Loucy (cell line): Measurements from ENCODE around the gene MEGF6.

Source experiments
- H2AFZ ChIP-seq: fragments of 200-600 bp; sonication (generic); 2 replicates; pipeline ENCODE4 v1.6.0; 2016; ENCODE audit warnings: antibody characterized with exemption, mild to moderate bottlenecking, low read length, moderate library complexity
- H3F3A ChIP-seq: fragments of 200-600 bp; 2 replicates; pipeline ENCODE4 v1.6.0; 2016; ENCODE audit warnings: antibody characterized with exemption, low read depth, mild to moderate bottlenecking
- H3K27me3 ChIP-seq: fragments of 200-600 bp; sonication (generic); 2 replicates; pipeline ENCODE4 v1.6.1; 2014; ENCODE audit warnings: low read length, mild to moderate bottlenecking; ENCODE audit not compliant: insufficient read depth, poor library complexity, severe bottlenecking
- H3K36me3 ChIP-seq: fragments of 200-600 bp; sonication (generic); 2 replicates; pipeline ENCODE4 v1.6.1; 2016; ENCODE audit warnings: low read length; ENCODE audit not compliant: insufficient read depth
- H3K4me1 ChIP-seq: fragments of 200-600 bp; sonication (generic); 2 replicates; pipeline ENCODE4 v1.5.1; 2014; ENCODE audit warnings: low read length, mild to moderate bottlenecking; ENCODE audit not compliant: insufficient read depth, poor library complexity, severe bottlenecking
- H3K4me2 ChIP-seq: fragments of 200-600 bp; sonication (generic); 2 replicates; pipeline ENCODE4 v1.6.0; 2014; ENCODE audit warnings: antibody characterized with exemption, low read length, low read depth, mild to moderate bottlenecking; ENCODE audit not compliant: poor library complexity, severe bottlenecking
- H3K4me3 ChIP-seq: fragments of 200-600 bp; sonication (generic); 2 replicates; pipeline ENCODE4 v1.5.1; 2014; ENCODE audit warnings: low read length, mild to moderate bottlenecking, mixed read lengths; ENCODE audit not compliant: poor library complexity, severe bottlenecking
- H3K79me2 ChIP-seq: fragments of 200-600 bp; sonication (generic); 2 replicates; pipeline ENCODE4 v1.6.1; 2014; ENCODE audit warnings: low read length; ENCODE audit not compliant: insufficient read depth
- H3K9ac ChIP-seq: fragments of 200-600 bp; sonication (generic); 2 replicates; pipeline ENCODE4 v1.6.0; 2014; ENCODE audit warnings: mild to moderate bottlenecking, low read depth, low read length, moderate library complexity; ENCODE audit not compliant: poor library complexity, severe bottlenecking
- H3K9me2 ChIP-seq: fragments of 200-600 bp; sonication (generic); replicated peaks from 2 replicates; pipeline ENCODE4 v1.6.1; 2016; ENCODE audit warnings: low read depth, low read length, mixed read lengths
- H3K9me3 ChIP-seq: fragments of 200-600 bp; sonication (generic); 2 replicates; pipeline ENCODE4 v1.6.1; 2014; ENCODE audit warnings: mild to moderate bottlenecking, antibody characterized with exemption, low read length, low read depth; ENCODE audit not compliant: insufficient read depth
- H4K20me1 ChIP-seq: fragments of 200-600 bp; sonication (generic); 2 replicates; pipeline ENCODE4 v1.6.0; 2014; ENCODE audit warnings: antibody characterized with exemption, low read length, mild to moderate bottlenecking; ENCODE audit not compliant: insufficient read depth, poor library complexity, severe bottlenecking
- CTCF ChIP-seq: fragments of 200-600 bp; sonication (generic); conservative IDR thresholded peaks from 2 replicates; pipeline ENCODE4 v1.5.1; 2014; ENCODE audit warnings: mild to moderate bottlenecking, antibody characterized with exemption, low read length
- EZH2phosphoT487 ChIP-seq: fragments of 200-600 bp; IDR thresholded peaks from 2 replicates; pipeline ENCODE4 v1.6.1; 2018; ENCODE audit warnings: antibody characterized with exemption, mild to moderate bottlenecking, moderate library complexity, borderline replicate concordance

The MEGF6 gene

DNA sequence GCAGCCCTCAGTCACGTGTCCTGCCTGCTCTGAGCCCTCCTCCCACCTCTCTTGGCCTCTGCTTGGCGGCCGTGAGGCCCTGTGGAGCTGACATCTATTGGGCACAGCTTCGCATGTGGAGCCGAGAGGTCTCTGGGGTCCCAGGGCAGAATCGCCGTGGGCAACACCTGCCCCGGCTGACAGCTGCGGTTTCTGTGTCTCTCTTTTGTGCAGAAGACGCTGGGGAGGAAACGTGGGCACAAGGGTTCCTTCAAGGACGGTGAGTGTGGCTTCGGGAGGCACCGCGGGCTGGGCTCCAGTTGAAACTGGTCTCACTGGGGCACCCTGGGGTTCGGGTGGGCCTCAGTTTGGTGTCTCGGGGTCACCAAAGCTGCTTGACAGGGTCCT is 145.4 kb downstream of the MEGF6 start:
- no peak overlapping the region for H3K9ac ChIP-seq
- H3K27me3 ChIP-seq = no peaks in the 10 kb centered on the region
- no peak overlapping the region for H3K4me2 ChIP-seq
- H3K4me3 ChIP-seq = no peak overlapping the region
- no peaks in the 10 kb centered on the region for H3K79me2 ChIP-seq
- no peaks in the 10 kb centered on the region for H3F3A ChIP-seq
- no peaks in the 10 kb centered on the region for H3K9me2 ChIP-seq
- TF ChIP-seq EZH2phosphoT487 (no peak), CTCF (no peak)
- H3K36me3 ChIP-seq = no peaks in the 10 kb centered on the region
- H2AFZ ChIP-seq = no peak overlapping the region
- no peaks in the 10 kb centered on the region for H3K9me3 ChIP-seq
- no peaks in the 10 kb centered on the region for H3K4me1 ChIP-seq
- H4K20me1 ChIP-seq = no peaks in the 10 kb centered on the region

- no peaks in the 10 kb centered on the region for H3K36me3 ChIP-seq
- no peak overlapping the region for H2AFZ ChIP-seq
- H3K9me3 ChIP-seq = no peaks in the 10 kb centered on the region
- no peaks in the 10 kb centered on the region for H4K20me1 ChIP-seq
- no peaks in the 10 kb centered on the region for H3K4me1 ChIP-seq
- H3K9me2 ChIP-seq = no peaks in the 10 kb centered on the region
- no peak for TF ChIP-seq CTCF
- no peak overlapping the region for H3K4me2 ChIP-seq
- no peak overlapping the region for H3K4me3 ChIP-seq
- H3F3A ChIP-seq = no peaks in the 10 kb centered on the region
- no peaks in the 10 kb centered on the region for H3K27me3 ChIP-seq
- no peaks in the 10 kb centered on the region for H3K79me2 ChIP-seq
- H3K9ac ChIP-seq = no peak overlapping the region
These were observed 146.0 kb downstream of the MEGF6 start for GRCh38 chr1:3465091-3465934.

DNA sequence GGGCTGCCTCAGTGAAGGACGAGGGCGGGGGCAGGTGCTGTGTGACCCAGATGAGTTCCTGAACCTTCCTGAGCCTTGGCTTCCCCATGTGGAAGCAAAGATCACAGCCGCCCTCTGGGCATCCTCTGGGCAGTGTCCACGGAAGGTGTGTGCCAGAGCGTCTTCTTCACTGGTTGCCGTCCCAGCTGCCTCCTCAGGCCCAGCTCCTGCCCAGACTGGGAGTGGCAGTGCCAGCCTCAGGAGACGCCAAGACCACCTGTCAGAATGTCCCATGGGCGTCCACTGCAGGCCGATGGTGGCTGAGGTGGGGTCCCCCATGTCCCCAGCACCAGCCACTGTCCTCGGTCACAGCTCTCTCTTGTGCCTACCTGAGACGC is 146.7 kb downstream of the MEGF6 start:
- H3K4me2 ChIP-seq = no peak overlapping the region
- no peaks in the 10 kb centered on the region for H3F3A ChIP-seq
- no peaks in the 10 kb centered on the region for H3K79me2 ChIP-seq
- H3K9ac ChIP-seq = no peak overlapping the region
- H4K20me1 ChIP-seq = no peaks in the 10 kb centered on the region
- no peaks in the 10 kb centered on the region for H3K4me1 ChIP-seq
- no peaks in the 10 kb centered on the region for H3K9me2 ChIP-seq
- TF ChIP-seq CTCF = no peak
- no peak for TF ChIP-seq EZH2phosphoT487
- no peaks in the 10 kb centered on the region for H3K36me3 ChIP-seq
- no peak overlapping the region for H2AFZ ChIP-seq
- H3K9me3 ChIP-seq = no peaks in the 10 kb centered on the region
- H3K27me3 ChIP-seq = no peaks in the 10 kb centered on the region
- H3K4me3 ChIP-seq = no peak overlapping the region
